Transverse colon (tissue), 4 donors: ENCODE results near the gene RABGAP1. TPM values are rescaled to one million over a fixed set of nuclear protein-coding genes. Genes with fewer than 3 reads are reported as not detected.
A peak's percentile ranks its signal among the peaks of the same experiment; 100 is the strongest.

ENCODE experiments used
- DNase-seq: peaks from one replicate; pipeline ENCODE4 v3.0.0-alpha.2; 2019
- H3K27ac ChIP-seq, 4 donors: fragments of 200-600 bp; sonication (generic); 2 replicates each; pipeline ENCODE4 v1.5.1; 2016 to 2018; ENCODE audit warnings: inconsistent platforms in 4 of 4
- H3K27me3 ChIP-seq: fragments of 200-600 bp; sonication (generic); 2 replicates; pipeline ENCODE4 v1.5.1; 2017; ENCODE audit warnings: inconsistent platforms
- H3K36me3 ChIP-seq, 4 donors: fragments of 200-600 bp; sonication (generic); 2 replicates each; pipeline ENCODE4 v1.5.1; 2017 to 2019; ENCODE audit warnings: inconsistent platforms in 4 of 4
- H3K4me1 ChIP-seq, 4 donors: fragments of 200-600 bp; sonication (generic); 2 replicates each; pipeline ENCODE4 v1.5.1; 2017 to 2020; ENCODE audit warnings: inconsistent platforms in 4 of 4
- H3K4me3 ChIP-seq, 4 donors: fragments of 200-600 bp; sonication (generic); 1 replicate in 1 of 4; 2 replicates in 3 of 4; pipeline versions ENCODE4 v1.5.1 to v1.6.1; 2017 to 2019; ENCODE audit warnings: inconsistent platforms in 4 of 4
- H3K9me3 ChIP-seq, 2 donors: fragments of 200-600 bp; sonication (generic); 2 replicates each; pipeline ENCODE4 v1.5.1; 2017 to 2019; ENCODE audit warnings: inconsistent platforms in 2 of 2
- EP300 ChIP-seq: sonication (generic); formaldehyde crosslinking; IDR thresholded peaks from one replicate; pipeline ENCODE4 v1.6.1; 2017; ENCODE audit warnings: antibody characterized with exemption, low read depth
- POLR2A ChIP-seq: fragments of 450-650 bp; IDR thresholded peaks from one replicate; pipeline ENCODE4 v1.6.1; 2016; ENCODE audit warnings: antibody characterized with exemption, mild to moderate bottlenecking, moderate library complexity
- POLR2AphosphoS5 ChIP-seq, 3 donors: sonication (generic); formaldehyde crosslinking; IDR thresholded peaks; one replicate each; pipeline ENCODE4 v1.6.1; 2016; ENCODE audit warnings: antibody characterized with exemption in 3 of 3
- WGBS, 2 donors: methylation state at CpG; one replicate each; pipeline ENCODE4 v1.1.5; 2018; ENCODE audit warnings: low coverage in 1 of 2; 5-methylcytosine and 5-hydroxymethylcytosine counted together
- in situ Hi-C, 4 donors: fragments of 200-750 bp; cut with MboI; loops; one replicate each; pipeline versions ENCODE4 v1.15.0 to v1.15.1; 2017; ENCODE audit warnings: low sequenced_read_pairs in 3 of 4, low pct_ligation_motif_present in 1 of 4, low pct_unique_long_range_greater_than_20kb in 1 of 4
- intact Hi-C: fragments of 100-400 bp; cut with DNase I; formaldehyde crosslinking; loops from one replicate; pipeline ENCODE4 v1.15.1; 2023; ENCODE audit warnings: low total_unique reads
- total RNA-seq, 4 donors: library from RNA; depleted of rRNA; stranded (reverse); fragments of >200 nt; gene quantifications; one replicate each; pipeline ENCODE4 v1.1.0, GENCODE V29; 2016
- TF ChIP-seq, protein P1 (sequence below), 5 experiments: fragments of 200-600 bp in 3 of 5; fragments of 450-650 bp in 2 of 5; sonication (generic) in 3 of 5; IDR thresholded peaks; 1 replicate in 2 of 5; 2 replicates in 3 of 5; pipeline ENCODE4 v1.5.1; 2016 to 2017; ENCODE audit warnings: antibody characterized with exemption in 5 of 5, inconsistent platforms in 3 of 5, mild to moderate bottlenecking in 2 of 5, moderate library complexity in 1 of 5

The RABGAP1 gene
- total RNA-seq, 4 donors from 2014 or later: 56.1 to 114 (median 88.9) TPM

DNA sequence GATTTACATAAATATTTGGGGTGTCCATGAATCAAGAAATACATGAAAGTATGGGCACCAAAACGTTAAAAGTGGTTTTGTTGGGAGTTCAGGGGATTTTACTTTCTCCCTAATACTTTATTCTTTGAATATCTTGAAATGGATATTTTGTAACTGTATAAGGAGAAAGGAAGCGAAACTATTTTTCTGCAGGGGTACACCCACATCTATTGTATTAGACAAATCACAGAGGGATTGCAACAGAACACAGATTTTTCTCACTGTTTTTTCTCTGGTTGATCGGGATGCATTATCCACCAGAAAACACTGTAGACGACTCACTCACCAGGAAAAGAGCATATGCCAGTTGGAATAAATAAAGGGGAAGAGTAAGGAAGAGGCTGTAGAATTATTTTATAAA is 1.2 kb upstream of the RABGAP1 start:
- DNase-seq: no peak
- Histone ChIP-seq H3K4me1 (peaks cover 11 to 37% (median 17%) of the 10 kb centered on the region in 4 donors), H3K27me3 (no peaks in the 10 kb centered on the region), H3K4me3 (no peak overlapping the region), H3K9me3 (no peaks in the 10 kb centered on the region), H3K27ac (no peak overlapping the region), H3K36me3 (peaks cover 0 to 15% (median 1%) of the 10 kb centered on the region in 4 donors)
- WGBS, 2 donors: 86 to 89% methylated on average over 4 of the region's 4 CpGs
- in situ Hi-C loops: no loop called here
- intact Hi-C loops: no loop called here
- no peak for TF ChIP-seq POLR2AphosphoS5 (IDR thresholded peaks at IDR 0.05)
- no peak for TF ChIP-seq POLR2A
- TF ChIP-seq EP300: no peak
- TF ChIP-seq, protein P1, sequence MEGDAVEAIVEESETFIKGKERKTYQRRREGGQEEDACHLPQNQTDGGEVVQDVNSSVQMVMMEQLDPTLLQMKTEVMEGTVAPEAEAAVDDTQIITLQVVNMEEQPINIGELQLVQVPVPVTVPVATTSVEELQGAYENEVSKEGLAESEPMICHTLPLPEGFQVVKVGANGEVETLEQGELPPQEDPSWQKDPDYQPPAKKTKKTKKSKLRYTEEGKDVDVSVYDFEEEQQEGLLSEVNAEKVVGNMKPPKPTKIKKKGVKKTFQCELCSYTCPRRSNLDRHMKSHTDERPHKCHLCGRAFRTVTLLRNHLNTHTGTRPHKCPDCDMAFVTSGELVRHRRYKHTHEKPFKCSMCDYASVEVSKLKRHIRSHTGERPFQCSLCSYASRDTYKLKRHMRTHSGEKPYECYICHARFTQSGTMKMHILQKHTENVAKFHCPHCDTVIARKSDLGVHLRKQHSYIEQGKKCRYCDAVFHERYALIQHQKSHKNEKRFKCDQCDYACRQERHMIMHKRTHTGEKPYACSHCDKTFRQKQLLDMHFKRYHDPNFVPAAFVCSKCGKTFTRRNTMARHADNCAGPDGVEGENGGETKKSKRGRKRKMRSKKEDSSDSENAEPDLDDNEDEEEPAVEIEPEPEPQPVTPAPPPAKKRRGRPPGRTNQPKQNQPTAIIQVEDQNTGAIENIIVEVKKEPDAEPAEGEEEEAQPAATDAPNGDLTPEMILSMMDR (IDR thresholded peaks at IDR 0.05): no peak

DNA sequence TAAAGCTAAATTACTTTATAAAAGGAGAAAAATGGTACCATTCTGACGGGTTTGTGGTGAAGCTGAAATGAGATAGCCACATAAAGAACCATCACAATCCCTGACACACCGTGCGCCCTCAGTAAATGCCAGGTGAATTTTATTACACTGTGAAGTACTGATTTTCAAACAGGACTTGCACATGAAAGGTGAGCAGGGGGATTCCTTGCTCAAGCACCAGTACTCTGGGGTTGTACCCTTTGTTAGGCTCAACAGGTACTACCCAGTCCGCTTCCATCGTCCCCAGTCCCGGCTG is 419 bp upstream of the RABGAP1 start:
- TF ChIP-seq POLR2A (no peak), POLR2AphosphoS5 (IDR thresholded peaks at IDR 0.05) (no peak), EP300 (no peak)
- TF ChIP-seq, protein P1 (IDR thresholded peaks at IDR 0.05): no peak
- Histone ChIP-seq H3K27ac (peak overlapping the region; percentile 91 to 97 (median 94)), H3K9me3 (no peaks in the 10 kb centered on the region), H3K4me3 (peak overlapping the region in 2 of 4 donors; percentile 74 to 90), H3K27me3 (no peaks in the 10 kb centered on the region), H3K4me1 (peaks cover 13 to 45% (median 23%) of the 10 kb centered on the region in 4 donors), H3K36me3 (peaks cover 0 to 15% (median 1%) of the 10 kb centered on the region in 4 donors)
- intact Hi-C loops (no loop called here), in situ Hi-C loops (no loop called here)
- DNase-seq: no peak
- 28 to 50% methylated on average over 2 to 6 of the region's 6 CpGs for WGBS, 2 donors

- in situ Hi-C loops (no loop called here), intact Hi-C loops (no loop called here)
- Histone ChIP-seq H3K27ac (peak overlapping the region; percentile 91 to 97 (median 94)), H3K4me1 (peaks cover 25 to 58% (median 34%) of the 10 kb centered on the region in 4 donors), H3K36me3 (peaks cover 0 to 10% (median 1%) of the 10 kb centered on the region in 4 donors), H3K4me3 (peak overlapping the region; percentile 74 to 97 (median 88)), H3K9me3 (no peaks in the 10 kb centered on the region), H3K27me3 (no peaks in the 10 kb centered on the region)
- TF ChIP-seq POLR2A: no peak
- TF ChIP-seq POLR2AphosphoS5 (IDR thresholded peaks at IDR 0.05): peak in 2 of 3 donors; percentile 40 to 58
- no peak for DNase-seq
- 9 to 13% methylated on average over 11 to 17 of the region's 17 CpGs for WGBS, 2 donors
Observed at GRCh38 chr9:122941582-122942234, 888 bp downstream of the RABGAP1 start.

- no peak overlapping the region for H3K4me3 ChIP-seq
- in situ Hi-C loops (no loop called here), intact Hi-C loops (no loop called here)
- TF ChIP-seq EP300 (no peak), POLR2AphosphoS5 (IDR thresholded peaks at IDR 0.05) (no peak), POLR2A (no peak)
- TF ChIP-seq, protein P1 (IDR thresholded peaks at IDR 0.05): no peak
- 56 to 67% methylated on average over 3 to 4 of the region's 4 CpGs for WGBS, 2 donors
- no peaks in the 10 kb centered on the region for H3K27me3 ChIP-seq
- H3K36me3 ChIP-seq: no peaks in the 10 kb centered on the region
- H3K27ac ChIP-seq: peak overlapping the region; percentile 52 to 78 (median 66)
- H3K9me3 ChIP-seq: no peaks in the 10 kb centered on the region
- no peak for DNase-seq
- peaks cover 34 to 90% (median 56%) of the 10 kb centered on the region in 4 donors for H3K4me1 ChIP-seq
Observed at GRCh38 chr9:122944960-122945888, 4.4 kb downstream of the RABGAP1 start.
